ENCODE data around the gene PTOV1. TPM values are rescaled to one million over a fixed set of nuclear protein-coding genes. Genes with fewer than 3 reads are reported as not detected.

Gene PTOV1
- total and polyA plus RNA-seq, 4 donors: 38.0 to 52.3 (median 41.3) TPM

- TF ChIP-seq EGR1 (IDR thresholded peaks at IDR 0.05; ENCODE audit: low read depth in 2 of 2): no peak
- no peak for TF ChIP-seq RAD21 (IDR thresholded peaks at IDR 0.05)
- TF ChIP-seq GABPA (IDR thresholded peaks at IDR 0.05 in 1 of 2, conservative IDR thresholded peaks at IDR 0.05 in 1 of 2): no peak
- TF ChIP-seq TAF1 (conservative IDR thresholded peaks at IDR 0.05): no peak
- TF ChIP-seq ZBTB33 (IDR thresholded peaks at IDR 0.05): no peak
- TF ChIP-seq SP1 (IDR thresholded peaks at IDR 0.05): no peak
- TF ChIP-seq FOXA2 (IDR thresholded peaks at IDR 0.05): no peak
- TF ChIP-seq NR2F2 (IDR thresholded peaks at IDR 0.05): no peak
- no peak for TF ChIP-seq ATF3 (IDR thresholded peaks at IDR 0.05)
- TF ChIP-seq FOXA1 (IDR thresholded peaks at IDR 0.05): no peak
- TF ChIP-seq, protein P1, sequence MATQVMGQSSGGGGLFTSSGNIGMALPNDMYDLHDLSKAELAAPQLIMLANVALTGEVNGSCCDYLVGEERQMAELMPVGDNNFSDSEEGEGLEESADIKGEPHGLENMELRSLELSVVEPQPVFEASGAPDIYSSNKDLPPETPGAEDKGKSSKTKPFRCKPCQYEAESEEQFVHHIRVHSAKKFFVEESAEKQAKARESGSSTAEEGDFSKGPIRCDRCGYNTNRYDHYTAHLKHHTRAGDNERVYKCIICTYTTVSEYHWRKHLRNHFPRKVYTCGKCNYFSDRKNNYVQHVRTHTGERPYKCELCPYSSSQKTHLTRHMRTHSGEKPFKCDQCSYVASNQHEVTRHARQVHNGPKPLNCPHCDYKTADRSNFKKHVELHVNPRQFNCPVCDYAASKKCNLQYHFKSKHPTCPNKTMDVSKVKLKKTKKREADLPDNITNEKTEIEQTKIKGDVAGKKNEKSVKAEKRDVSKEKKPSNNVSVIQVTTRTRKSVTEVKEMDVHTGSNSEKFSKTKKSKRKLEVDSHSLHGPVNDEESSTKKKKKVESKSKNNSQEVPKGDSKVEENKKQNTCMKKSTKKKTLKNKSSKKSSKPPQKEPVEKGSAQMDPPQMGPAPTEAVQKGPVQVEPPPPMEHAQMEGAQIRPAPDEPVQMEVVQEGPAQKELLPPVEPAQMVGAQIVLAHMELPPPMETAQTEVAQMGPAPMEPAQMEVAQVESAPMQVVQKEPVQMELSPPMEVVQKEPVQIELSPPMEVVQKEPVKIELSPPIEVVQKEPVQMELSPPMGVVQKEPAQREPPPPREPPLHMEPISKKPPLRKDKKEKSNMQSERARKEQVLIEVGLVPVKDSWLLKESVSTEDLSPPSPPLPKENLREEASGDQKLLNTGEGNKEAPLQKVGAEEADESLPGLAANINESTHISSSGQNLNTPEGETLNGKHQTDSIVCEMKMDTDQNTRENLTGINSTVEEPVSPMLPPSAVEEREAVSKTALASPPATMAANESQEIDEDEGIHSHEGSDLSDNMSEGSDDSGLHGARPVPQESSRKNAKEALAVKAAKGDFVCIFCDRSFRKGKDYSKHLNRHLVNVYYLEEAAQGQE (IDR thresholded peaks at IDR 0.05): no peak
- no peak for TF ChIP-seq RXRA (IDR thresholded peaks at IDR 0.05)
- TF ChIP-seq HNF4A (conservative IDR thresholded peaks at IDR 0.05): no peak
- TF ChIP-seq HNF4G (IDR thresholded peaks at IDR 0.05): no peak
- TF ChIP-seq, protein P2, sequence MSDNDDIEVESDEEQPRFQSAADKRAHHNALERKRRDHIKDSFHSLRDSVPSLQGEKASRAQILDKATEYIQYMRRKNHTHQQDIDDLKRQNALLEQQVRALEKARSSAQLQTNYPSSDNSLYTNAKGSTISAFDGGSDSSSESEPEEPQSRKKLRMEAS (IDR thresholded peaks at IDR 0.05): no peak
- TF ChIP-seq, protein P3, sequence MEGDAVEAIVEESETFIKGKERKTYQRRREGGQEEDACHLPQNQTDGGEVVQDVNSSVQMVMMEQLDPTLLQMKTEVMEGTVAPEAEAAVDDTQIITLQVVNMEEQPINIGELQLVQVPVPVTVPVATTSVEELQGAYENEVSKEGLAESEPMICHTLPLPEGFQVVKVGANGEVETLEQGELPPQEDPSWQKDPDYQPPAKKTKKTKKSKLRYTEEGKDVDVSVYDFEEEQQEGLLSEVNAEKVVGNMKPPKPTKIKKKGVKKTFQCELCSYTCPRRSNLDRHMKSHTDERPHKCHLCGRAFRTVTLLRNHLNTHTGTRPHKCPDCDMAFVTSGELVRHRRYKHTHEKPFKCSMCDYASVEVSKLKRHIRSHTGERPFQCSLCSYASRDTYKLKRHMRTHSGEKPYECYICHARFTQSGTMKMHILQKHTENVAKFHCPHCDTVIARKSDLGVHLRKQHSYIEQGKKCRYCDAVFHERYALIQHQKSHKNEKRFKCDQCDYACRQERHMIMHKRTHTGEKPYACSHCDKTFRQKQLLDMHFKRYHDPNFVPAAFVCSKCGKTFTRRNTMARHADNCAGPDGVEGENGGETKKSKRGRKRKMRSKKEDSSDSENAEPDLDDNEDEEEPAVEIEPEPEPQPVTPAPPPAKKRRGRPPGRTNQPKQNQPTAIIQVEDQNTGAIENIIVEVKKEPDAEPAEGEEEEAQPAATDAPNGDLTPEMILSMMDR (IDR thresholded peaks at IDR 0.05; ENCODE audit: low read depth, low read length, missing input control): no peak
- TF ChIP-seq JUND (IDR thresholded peaks at IDR 0.05): no peak
- no peak for TF ChIP-seq YY1 (IDR thresholded peaks at IDR 0.05)
- DNase-seq (ENCODE audit: low spot score): no peak
- no peak overlapping the region for H3K27ac ChIP-seq (ENCODE audit: low read depth in 1 of 2, low read length in 2 of 2)
Observed at GRCh38 chr19:49807904-49808675, 42.9 kb upstream of the PTOV1 start.

More at GRCh38 chr19:49807904-49808675, 42.9 kb upstream of the PTOV1 start:
- H3K27me3 ChIP-seq (ENCODE audit: control insufficient read depth in 4 of 4, insufficient read depth in 4 of 4, low read length in 3 of 4): no peaks in the 10 kb centered on the region
- 86% methylated on average over 20 of the region's 20 CpGs for WGBS
- no peak overlapping the region for H3K9ac ChIP-seq (ENCODE audit: low read depth in 1 of 2, low read length in 2 of 2)
- peaks cover 1 to 25% (median 12%) of the 10 kb centered on the region in 4 donors for H3K4me1 ChIP-seq (ENCODE audit: control insufficient read depth in 4 of 4, insufficient read depth in 4 of 4, low read length in 3 of 4)
- peak overlapping the region in 1 of 3 donors; percentile 70 for H3K4me3 ChIP-seq (ENCODE audit: low read depth in 1 of 3, low read length in 3 of 3)
- H3K36me3 ChIP-seq (ENCODE audit: control insufficient read depth in 4 of 4, insufficient read depth in 3 of 4, low read depth in 1 of 4, low read length in 3 of 4): peaks cover 5 to 28% (median 9%) of the 10 kb centered on the region in 4 donors
- H3K9me3 ChIP-seq (ENCODE audit: control insufficient read depth in 4 of 4, low read length in 3 of 4): no peaks in the 10 kb centered on the region
